CD4-positive, alpha-beta memory T cell (primary cell): ENCODE measurements around the gene ADIPOR2. TPM values are rescaled to one million over a fixed set of nuclear protein-coding genes. Genes with fewer than 3 reads are reported as not detected.

ENCODE experiments used
- CTCF ChIA-PET: fragments of 350-600 bp; sonication (Branson Sonifier 250); formaldehyde crosslinking; loops from one replicate; lab custom pipeline; 2021; ENCODE audit warnings: inconsistent platforms; ENCODE audit not compliant: partially characterized antibody; lab: Charles Lee
- POLR2A ChIA-PET: fragments of 350-600 bp; sonication (Branson Sonifier 250); formaldehyde crosslinking; loops from one replicate; lab custom pipeline; 2021; ENCODE audit not compliant: partially characterized antibody; lab: Charles Lee
- DNase-seq, 5 donors: peaks; one replicate each; pipeline versions ENCODE4 v3.0.0 to v3.0.0-alpha.2; 2020 to 2022; ENCODE audit warnings: mixed read lengths in 1 of 5
- H3K27ac ChIP-seq: one replicate; pipeline ENCODE4 v1.7.0; 2013; ENCODE audit warnings: low read depth, low read length
- H3K27me3 ChIP-seq: 2 replicates; pipeline ENCODE4 v1.7.0; 2013; ENCODE audit warnings: mild to moderate bottlenecking, low read length, moderate library complexity; ENCODE audit not compliant: insufficient read depth
- H3K36me3 ChIP-seq: 2 replicates; pipeline ENCODE4 v1.7.0; 2013; ENCODE audit warnings: mild to moderate bottlenecking, low read length, moderate library complexity; ENCODE audit not compliant: insufficient read depth
- H3K4me1 ChIP-seq: 2 replicates; pipeline ENCODE4 v1.7.0; 2013; ENCODE audit warnings: mild to moderate bottlenecking, low read length, moderate library complexity; ENCODE audit not compliant: insufficient read depth
- H3K4me3 ChIP-seq, 2 donors: one replicate each; pipeline ENCODE4 v1.7.0; 2013; ENCODE audit warnings: low read length in 2 of 2, mild to moderate bottlenecking in 1 of 2
- H3K9me3 ChIP-seq, 2 donors: one replicate each; pipeline ENCODE4 v1.7.0; 2013; ENCODE audit warnings: low read length in 2 of 2, control low read depth in 1 of 2; ENCODE audit not compliant: control insufficient read depth in 1 of 2
- H3K27ac Mint-ChIP-seq, 7 donors: one replicate each; pipeline ENCODE4 v1.8.0; 2020 to 2021; ENCODE audit warnings: mixed read lengths in 7 of 7, mild to moderate bottlenecking in 6 of 7, inconsistent platforms in 3 of 7, moderate library complexity in 3 of 7
- H3K27me3 Mint-ChIP-seq, 2 donors: one replicate each; pipeline ENCODE4 v1.8.0; 2020 to 2021; ENCODE audit warnings: mixed read lengths in 2 of 2
- H3K36me3 Mint-ChIP-seq, 2 donors: one replicate each; pipeline ENCODE4 v1.8.0; 2020 to 2021; ENCODE audit warnings: mixed read lengths in 2 of 2, inconsistent platforms in 1 of 2, mild to moderate bottlenecking in 1 of 2
- H3K4me1 Mint-ChIP-seq, 4 donors: one replicate each; pipeline ENCODE4 v1.8.0; 2020 to 2021; ENCODE audit warnings: mixed read lengths in 4 of 4, mild to moderate bottlenecking in 1 of 4
- H3K4me3 Mint-ChIP-seq, 8 donors: one replicate each; pipeline ENCODE4 v1.8.0; 2020 to 2021; ENCODE audit warnings: mixed read lengths in 8 of 8, mild to moderate bottlenecking in 7 of 8, moderate library complexity in 6 of 8, inconsistent platforms in 3 of 8
- H3K9me3 Mint-ChIP-seq, 8 donors: one replicate each; pipeline ENCODE4 v1.8.0; 2020 to 2021; ENCODE audit warnings: mixed read lengths in 8 of 8, mild to moderate bottlenecking in 5 of 8, inconsistent platforms in 3 of 8, moderate library complexity in 1 of 8
- intact Hi-C: fragments of 100-400 bp; cut with micrococcal nuclease; formaldehyde crosslinking; loops from one replicate; pipeline ENCODE4 v1.15.1; 2023
- polyA plus RNA-seq, 2 donors: library from polyadenylated mRNA; unstranded; fragments of 300-500 nt; fragmentation: Illumina TruSeq; gene quantifications; one replicate each; pipeline ENCODE4 v1.2.3, GENCODE V29; 2021
- total RNA-seq, 2 experiments: library from RNA; stranded (reverse); gene quantifications; one replicate each; pipeline ENCODE4 v1.2.3, GENCODE V29; 2021

The ADIPOR2 gene
- total and polyA plus RNA-seq, 4 experiments from 2014 or later: 1.8 to 36.2 (median 19.6) TPM

- intact Hi-C loops: loop anchor here (10.0 kb wide), 1 partner anchor 341 kb away; the partner anchor contains the start of gene DCP1B
- CTCF ChIA-PET: no interaction called here
- DNase-seq: no peak
- H3K36me3 ChIP-seq: no peaks in the 10 kb centered on the region
- POLR2A ChIA-PET: interaction anchor here (2.5 kb wide), 1 partner anchor 26 kb away, joined by 9 read pairs; the partner anchor contains the start of gene ADIPOR2
- no peak overlapping the region for H3K4me3 ChIP-seq
- H3K4me1 ChIP-seq: peaks cover 27% of the 10 kb centered on the region
- H3K36me3 Mint-ChIP-seq: no peaks in the 10 kb centered on the region
- peak overlapping the region; percentile 27 to 88 (median 80) for H3K4me3 Mint-ChIP-seq
- peaks cover 34 to 70% (median 44%) of the 10 kb centered on the region in 4 donors for H3K4me1 Mint-ChIP-seq
- peak overlapping the region; percentile 83 to 95 (median 94) for H3K27ac Mint-ChIP-seq
- no peaks in the 10 kb centered on the region for H3K27me3 ChIP-seq
- no peaks in the 10 kb centered on the region for H3K27me3 Mint-ChIP-seq
- no peak overlapping the region for H3K27ac ChIP-seq
- no peaks in the 10 kb centered on the region for H3K9me3 ChIP-seq
- no peaks in the 10 kb centered on the region for H3K9me3 Mint-ChIP-seq
Measured at GRCh38 chr12:1663440-1664132, 27.3 kb upstream of the ADIPOR2 start.

GRCh38 chr12:1665366-1665765 is 25.5 kb upstream of the ADIPOR2 start:
- H3K27ac Mint-ChIP-seq: peak overlapping the region in 4 of 7 donors; percentile 55 to 93 (median 72)

DNA sequence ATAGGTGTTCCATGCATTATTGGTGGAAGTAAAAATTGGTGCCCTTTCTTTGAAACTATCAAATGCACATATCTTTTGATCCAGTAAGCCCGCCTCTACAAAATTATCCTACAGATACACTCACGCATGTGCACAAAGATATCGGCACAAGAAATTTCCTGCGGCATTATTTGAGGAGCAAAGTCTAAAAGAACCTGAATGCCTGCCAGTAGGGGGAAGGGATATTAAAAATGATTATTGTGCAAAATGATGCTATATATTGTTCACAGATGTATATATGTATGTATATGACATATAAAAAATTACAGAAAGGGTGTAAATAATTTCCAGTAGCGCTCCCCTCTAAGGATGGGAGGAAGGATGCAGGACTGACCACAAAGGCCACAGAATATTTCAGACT is 24.7 kb upstream of the ADIPOR2 start:
- H3K36me3 Mint-ChIP-seq: no peaks in the 10 kb centered on the region
- no peaks in the 10 kb centered on the region for H3K27me3 Mint-ChIP-seq
- Histone ChIP-seq H3K27ac (no peak overlapping the region), H3K4me1 (peaks cover 35% of the 10 kb centered on the region), H3K9me3 (no peaks in the 10 kb centered on the region), H3K27me3 (no peaks in the 10 kb centered on the region), H3K36me3 (no peaks in the 10 kb centered on the region), H3K4me3 (no peak overlapping the region)
- POLR2A ChIA-PET: interaction anchor here (0.8 to 1.2 kb wide), 5 partner anchors 9 to 338 kb away, joined by 3 to 5 read pairs (median 4); partner anchors contain the start of gene DCP1B
- intact Hi-C loops: loop anchor here (10.0 kb wide), 1 partner anchor 339 kb away; the partner anchor contains the start of gene DCP1B
- H3K27ac Mint-ChIP-seq: peak overlapping the region in 4 of 7 donors; percentile 36 to 66 (median 48)
- H3K4me3 Mint-ChIP-seq: peak overlapping the region in 3 of 8 donors; percentile 7 to 64 (median 57)
- DNase-seq: no peak
- H3K4me1 Mint-ChIP-seq: peaks cover 40 to 64% (median 47%) of the 10 kb centered on the region in 4 donors
- CTCF ChIA-PET: interaction anchor here (0.8 to 2.5 kb wide), 5 partner anchors 9 to 125 kb away, joined by 3 to 10 read pairs (median 8); partner anchors contain the start of gene ADIPOR2
- H3K9me3 Mint-ChIP-seq: no peaks in the 10 kb centered on the region

More at GRCh38 chr12:1665366-1665765, 25.5 kb upstream of the ADIPOR2 start:
- Mint-ChIP-seq H3K36me3 (no peaks in the 10 kb centered on the region), H3K4me1 (peaks cover 40 to 70% (median 49%) of the 10 kb centered on the region in 4 donors), H3K27me3 (no peaks in the 10 kb centered on the region), H3K9me3 (no peaks in the 10 kb centered on the region), H3K4me3 (peak overlapping the region in 1 of 8 donors; percentile 57)
- H3K4me3 ChIP-seq: no peak overlapping the region
- H3K27ac ChIP-seq: no peak overlapping the region
- H3K27me3 ChIP-seq: no peaks in the 10 kb centered on the region
- ChIA-PET CTCF (interaction anchor here (1.5 to 1.6 kb wide), 2 partner anchors 12 to 125 kb away, joined by 6 to 8 read pairs; no protein-coding TSS in a partner anchor), POLR2A (interaction anchor here (1.0 to 2.5 kb wide), 2 partner anchors 25 to 32 kb away, joined by 3 to 9 read pairs; partner anchors contain the start of gene ADIPOR2)
- intact Hi-C loops: loop anchor here (10.0 kb wide), 1 partner anchor 339 kb away; the partner anchor contains the start of gene DCP1B
- no peak for DNase-seq
- H3K36me3 ChIP-seq: no peaks in the 10 kb centered on the region
- H3K4me1 ChIP-seq: peaks cover 35% of the 10 kb centered on the region
- no peaks in the 10 kb centered on the region for H3K9me3 ChIP-seq

- DNase-seq: no peak
- H3K4me1 ChIP-seq: peaks cover 35% of the 10 kb centered on the region
- peak overlapping the region; percentile 54 to 86 (median 60) for H3K27ac Mint-ChIP-seq
- no peaks in the 10 kb centered on the region for H3K36me3 ChIP-seq
- no peaks in the 10 kb centered on the region for H3K27me3 ChIP-seq
- peaks cover 40 to 60% (median 48%) of the 10 kb centered on the region in 4 donors for H3K4me1 Mint-ChIP-seq
- no peak overlapping the region for H3K4me3 ChIP-seq
- H3K27me3 Mint-ChIP-seq: no peaks in the 10 kb centered on the region
- H3K4me3 Mint-ChIP-seq: peak overlapping the region in 7 of 8 donors; percentile 2 to 73 (median 28)
- no peaks in the 10 kb centered on the region for H3K36me3 Mint-ChIP-seq
- intact Hi-C loops: loop anchor here (10.0 kb wide), 1 partner anchor 338 kb away; the partner anchor contains the start of gene DCP1B
- H3K9me3 Mint-ChIP-seq: no peaks in the 10 kb centered on the region
- peak overlapping the region; percentile 12 for H3K27ac ChIP-seq
- ChIA-PET CTCF (interaction anchor here (0.8 to 2.5 kb wide), 4 partner anchors 9 to 124 kb away, joined by 3 to 10 read pairs (median 6); partner anchors contain the start of gene ADIPOR2), POLR2A (interaction anchor here (0.8 to 1.2 kb wide), 5 partner anchors 10 to 338 kb away, joined by 3 to 5 read pairs (median 4); partner anchors contain the start of gene DCP1B)
- no peaks in the 10 kb centered on the region for H3K9me3 ChIP-seq
Measured at GRCh38 chr12:1666685-1667162, 24.1 kb upstream of the ADIPOR2 start.

DNA sequence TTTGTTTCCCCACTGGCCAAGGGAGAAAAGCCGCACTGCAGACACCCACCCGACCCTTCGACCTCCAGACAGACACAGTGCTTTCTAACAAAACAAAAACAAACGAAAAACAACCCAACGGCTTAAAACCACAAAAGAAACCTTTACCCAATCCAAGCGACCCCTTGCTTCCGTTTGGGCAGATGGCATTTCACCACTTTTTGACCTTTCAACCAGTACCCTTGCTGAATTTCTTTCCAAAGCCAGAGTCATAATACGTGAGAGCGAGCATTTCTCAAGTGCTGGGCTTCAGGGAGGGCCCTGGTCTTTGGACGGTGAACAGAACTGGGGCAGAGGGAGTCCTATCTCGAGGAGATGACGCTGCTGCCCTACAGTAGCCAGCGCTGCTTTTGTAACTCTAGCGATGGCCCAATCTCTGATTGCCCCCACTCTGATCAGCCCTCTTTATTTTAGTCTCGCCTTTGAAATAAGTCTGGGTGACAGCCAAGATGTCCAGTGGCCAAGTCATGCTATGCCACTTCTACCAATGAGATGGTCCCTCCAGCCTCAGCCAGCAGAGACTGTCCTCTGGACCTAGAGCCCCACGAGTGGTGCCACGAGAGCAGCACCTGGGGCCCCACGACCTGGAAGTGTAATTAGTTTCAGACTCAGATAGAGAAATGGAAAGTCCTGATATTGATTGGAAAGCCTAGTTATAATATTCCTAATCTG is 21.9 kb upstream of the ADIPOR2 start:
- Mint-ChIP-seq H3K36me3 (no peaks in the 10 kb centered on the region), H3K4me3 (peak overlapping the region in 7 of 8 donors; percentile 0 to 66 (median 27)), H3K27ac (peak overlapping the region in 6 of 7 donors; percentile 57 to 88 (median 62)), H3K4me1 (peaks cover 34 to 48% (median 40%) of the 10 kb centered on the region in 4 donors), H3K27me3 (no peaks in the 10 kb centered on the region), H3K9me3 (no peaks in the 10 kb centered on the region)
- H3K27me3 ChIP-seq: no peaks in the 10 kb centered on the region
- intact Hi-C loops: loop anchor here (10.0 kb wide), 1 partner anchor 336 kb away; the partner anchor contains the start of gene DCP1B
- H3K36me3 ChIP-seq: no peaks in the 10 kb centered on the region
- H3K27ac ChIP-seq: no peak overlapping the region
- CTCF ChIA-PET: interaction anchor here (1.2 to 3.0 kb wide), 3 partner anchors 12 to 122 kb away, joined by 3 to 11 read pairs (median 5); no protein-coding TSS in a partner anchor
- H3K9me3 ChIP-seq: no peaks in the 10 kb centered on the region
- H3K4me3 ChIP-seq: no peak overlapping the region
- peaks cover 35% of the 10 kb centered on the region for H3K4me1 ChIP-seq
- no peak for DNase-seq
- POLR2A ChIA-PET: interaction anchor here (1.4 kb wide), 1 partner anchor 22 kb away, joined by 4 read pairs; the partner anchor contains the start of gene ADIPOR2

DNA sequence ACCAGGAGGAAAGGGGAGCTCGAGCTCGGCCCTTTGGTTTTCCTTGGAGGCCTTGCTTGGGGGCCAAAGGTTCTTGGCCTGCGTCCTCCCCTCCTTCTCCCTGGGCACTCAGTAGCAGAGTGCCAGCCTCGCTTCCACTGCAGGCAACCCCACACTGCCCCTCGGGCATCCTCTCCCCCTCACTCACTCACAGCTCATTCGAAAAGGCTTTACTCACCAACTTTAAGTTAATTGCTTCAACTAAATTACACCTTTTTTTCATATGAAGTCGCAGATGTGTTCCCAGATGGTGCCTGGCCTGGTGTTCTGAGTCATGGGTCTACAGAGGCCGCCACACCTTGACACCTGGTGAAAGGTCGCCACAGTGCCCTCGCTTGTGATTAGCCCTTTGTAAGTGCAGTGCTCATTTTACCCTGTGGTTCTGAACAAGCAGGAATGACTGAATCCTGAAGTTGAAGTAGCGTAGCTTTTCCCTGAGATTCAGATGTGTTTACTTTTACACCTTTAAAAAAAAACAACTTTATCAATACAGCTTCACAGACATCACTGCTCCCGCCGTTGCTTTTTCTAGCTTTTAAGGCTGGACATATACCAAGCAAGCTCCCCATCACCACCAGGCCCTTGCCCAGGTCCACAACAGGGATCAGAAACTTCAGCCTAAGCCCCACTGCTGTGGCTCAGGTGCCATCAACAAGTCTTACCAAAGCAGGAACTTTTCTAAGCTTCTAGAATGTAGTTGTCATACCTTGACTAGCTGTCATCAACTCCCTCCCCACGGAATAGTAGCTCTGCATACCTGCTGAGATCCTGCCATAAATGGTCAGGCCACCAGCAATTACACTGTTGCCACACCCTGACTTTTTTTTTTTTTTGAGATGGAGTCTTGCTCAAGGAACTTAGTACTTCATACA is 20.3 kb upstream of the ADIPOR2 start:
- peak overlapping the region in 4 of 7 donors; percentile 12 to 70 (median 39) for H3K27ac Mint-ChIP-seq
- CTCF ChIA-PET: interaction anchor here (1.2 to 3.0 kb wide), 5 partner anchors 10 to 364 kb away, joined by 3 to 11 read pairs (median 6); no protein-coding TSS in a partner anchor
- H3K36me3 Mint-ChIP-seq: no peaks in the 10 kb centered on the region
- no peak overlapping the region for H3K4me3 Mint-ChIP-seq
- H3K4me3 ChIP-seq: no peak overlapping the region
- intact Hi-C loops: no loop called here
- H3K27ac ChIP-seq: no peak overlapping the region
- H3K27me3 Mint-ChIP-seq: no peaks in the 10 kb centered on the region
- no peaks in the 10 kb centered on the region for H3K9me3 ChIP-seq
- peaks cover 27 to 36% (median 32%) of the 10 kb centered on the region in 4 donors for H3K4me1 Mint-ChIP-seq
- no peaks in the 10 kb centered on the region for H3K27me3 ChIP-seq
- H3K4me1 ChIP-seq: peaks cover 27% of the 10 kb centered on the region
- POLR2A ChIA-PET: interaction anchor here (0.6 to 1.4 kb wide), 2 partner anchors 8 to 20 kb away, joined by 3 to 4 read pairs; partner anchors contain the start of gene ADIPOR2
- no peak for DNase-seq
- no peaks in the 10 kb centered on the region for H3K9me3 Mint-ChIP-seq
- H3K36me3 ChIP-seq: no peaks in the 10 kb centered on the region
